GM18951 (cell line): ENCODE results near the gene P3H1.

ENCODE experiments used
- POLR2A ChIP-seq: IDR thresholded peaks from 4 replicates; pipeline ENCODE4 v1.6.1; 2011; ENCODE audit warnings: mild to moderate bottlenecking; ENCODE audit not compliant: insufficient read length, insufficient read depth; ENCODE audit errors: extremely low read depth
- in situ Hi-C: fragments of 300-500 bp; cut with MboI; formaldehyde crosslinking; loops from one replicate; pipeline ENCODE4 v1.12.0; 2022; ENCODE audit warnings: low sequenced_read_pairs, mixed read lengths, inconsistent platforms; ENCODE audit not compliant: unreplicated experiment

The P3H1 gene

DNA sequence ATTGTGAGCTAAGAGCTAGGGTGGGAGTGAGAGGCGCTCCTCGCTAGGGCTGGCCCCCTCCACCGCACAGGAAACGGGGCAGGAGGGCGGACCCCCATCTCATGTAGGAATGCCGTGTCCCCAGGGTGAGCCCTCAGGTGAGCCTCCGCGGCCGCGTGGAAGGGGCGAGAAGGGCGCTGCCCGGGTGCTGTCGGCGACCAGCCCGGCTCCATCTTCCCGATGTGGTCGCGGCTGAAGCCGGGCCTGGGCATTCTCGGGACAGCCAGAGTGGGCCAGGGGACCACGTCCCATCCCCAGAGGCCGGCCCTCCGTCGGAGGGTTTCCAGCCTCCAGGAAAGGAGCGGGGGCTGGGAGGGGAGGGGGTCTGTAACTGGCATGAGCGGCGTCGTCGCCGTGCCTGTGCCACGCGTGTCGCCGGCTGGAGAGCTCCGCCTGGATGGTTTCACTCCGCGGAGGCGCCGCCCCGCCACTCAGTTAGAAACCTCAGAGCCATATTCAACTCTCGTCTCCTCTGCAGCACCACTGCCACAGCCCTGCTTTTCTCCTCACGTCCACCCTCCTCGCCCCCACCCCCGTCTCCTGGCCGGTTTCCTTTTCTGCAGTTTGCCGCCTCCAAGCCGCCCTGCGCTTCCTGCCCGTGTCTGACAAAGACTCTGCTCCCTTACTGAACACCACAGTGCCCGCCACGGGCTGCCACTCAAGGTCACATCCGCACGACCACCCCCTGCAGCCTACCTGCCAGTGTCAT, 18.3 kb upstream of the P3H1 start, which contains the start of gene TMEM269:
TMEM269 (plus strand) TSS at position 46 of the 748 bp plus-strand sequence. CDS start 4,903 bp downstream, outside the sequence.
- TF ChIP-seq POLR2A = peak; percentile 15
- in situ Hi-C loops = loop anchor here (10.0 kb wide), 1 partner anchor 130 kb away; no protein-coding TSS in a partner anchor

- no peak for TF ChIP-seq POLR2A
- in situ Hi-C loops = loop anchor here (10.0 kb wide), 1 partner anchor 130 kb away; no protein-coding TSS in a partner anchor
These were observed 17.7 kb upstream of the P3H1 start for GRCh38 chr1:42784547-42784945.

DNA sequence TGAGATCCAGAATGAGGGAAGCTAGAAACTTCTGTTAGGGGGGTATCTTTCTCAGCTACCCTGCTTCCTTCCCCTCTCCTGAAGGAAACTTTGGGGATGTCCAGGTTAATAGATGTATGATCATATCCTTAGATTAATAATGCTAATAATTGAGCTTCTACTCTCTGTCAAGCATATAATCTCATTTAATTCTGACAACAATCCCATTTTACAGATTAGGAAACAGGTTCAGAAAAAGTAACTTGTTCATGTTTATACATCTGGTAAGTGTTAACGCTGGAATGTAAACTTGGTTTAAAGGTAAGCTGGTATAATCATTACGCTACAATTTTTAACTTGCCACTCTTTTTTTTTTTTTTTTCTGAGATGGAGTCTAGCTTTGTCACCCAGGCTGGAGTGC, 16.3 kb upstream of the P3H1 start:
- in situ Hi-C loops = loop anchor here (10.0 kb wide), 1 partner anchor 132 kb away; no protein-coding TSS in a partner anchor
- no peak for TF ChIP-seq POLR2A

- in situ Hi-C loops = loop anchor here (10.0 kb wide), 1 partner anchor 135 kb away; no protein-coding TSS in a partner anchor
These were observed 13.3 kb upstream of the P3H1 start for GRCh38 chr1:42780176-42780575.

GRCh38 chr1:42779725-42780124, 12.9 kb upstream of the P3H1 start:
- TF ChIP-seq POLR2A = no peak
- in situ Hi-C loops = loop anchor here (10.0 kb wide), 2 partner anchors 135 to 295 kb away; no protein-coding TSS in a partner anchor

More at GRCh38 chr1:42780176-42780575, 13.3 kb upstream of the P3H1 start:
- TF ChIP-seq POLR2A = no peak

DNA sequence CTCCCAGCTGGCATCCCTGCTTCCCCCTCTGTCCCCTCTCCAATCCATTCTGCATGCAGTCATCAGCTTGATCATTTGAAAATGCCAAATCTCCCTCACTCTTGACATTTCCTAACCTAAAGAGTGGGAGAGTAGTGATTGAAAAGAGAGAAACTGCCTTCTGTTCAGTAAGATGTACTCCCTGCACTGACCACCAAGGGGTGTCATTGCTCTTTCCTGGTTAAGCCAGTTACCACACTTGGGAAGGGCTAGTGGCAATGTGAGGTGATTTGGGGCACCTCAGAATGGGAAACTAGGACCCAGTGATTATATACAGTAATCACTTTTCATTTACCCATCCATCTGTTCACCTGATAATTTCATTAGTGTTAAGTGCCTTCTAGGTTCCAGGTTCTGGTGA, 11.0 kb upstream of the P3H1 start:
- no peak for TF ChIP-seq POLR2A

DNA sequence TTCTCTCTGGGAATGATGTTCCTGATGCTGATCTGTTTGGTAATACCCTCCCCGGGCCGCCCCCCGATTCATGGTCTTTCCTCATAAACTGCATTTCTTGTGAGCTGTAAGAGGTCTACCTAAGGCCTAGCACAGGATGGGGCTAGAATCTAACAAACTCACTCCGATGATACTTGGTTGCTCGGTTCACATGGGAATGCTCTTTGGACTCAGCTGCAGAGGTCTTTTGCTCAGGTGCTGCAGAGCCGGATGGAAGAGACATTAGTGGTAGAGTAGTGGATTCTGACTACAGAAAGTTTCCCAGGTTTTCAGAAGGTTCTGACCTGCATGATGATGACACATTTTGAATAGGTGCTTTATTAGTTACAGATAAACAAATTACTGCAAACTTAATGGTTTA, 9.7 kb upstream of the P3H1 start:
- in situ Hi-C loops = loop anchor here (10.0 kb wide), 1 partner anchor 298 kb away; no protein-coding TSS in a partner anchor
- no peak for TF ChIP-seq POLR2A

More for the DNA sequence above, 11.0 kb upstream of the P3H1 start:
- in situ Hi-C loops = loop anchor here (10.0 kb wide), 1 partner anchor 297 kb away; no protein-coding TSS in a partner anchor

GRCh38 chr1:42774928-42775526, 8.2 kb upstream of the P3H1 start:
- no peak for TF ChIP-seq POLR2A
- in situ Hi-C loops = loop anchor here (10.0 kb wide), 1 partner anchor 300 kb away; no protein-coding TSS in a partner anchor

DNA sequence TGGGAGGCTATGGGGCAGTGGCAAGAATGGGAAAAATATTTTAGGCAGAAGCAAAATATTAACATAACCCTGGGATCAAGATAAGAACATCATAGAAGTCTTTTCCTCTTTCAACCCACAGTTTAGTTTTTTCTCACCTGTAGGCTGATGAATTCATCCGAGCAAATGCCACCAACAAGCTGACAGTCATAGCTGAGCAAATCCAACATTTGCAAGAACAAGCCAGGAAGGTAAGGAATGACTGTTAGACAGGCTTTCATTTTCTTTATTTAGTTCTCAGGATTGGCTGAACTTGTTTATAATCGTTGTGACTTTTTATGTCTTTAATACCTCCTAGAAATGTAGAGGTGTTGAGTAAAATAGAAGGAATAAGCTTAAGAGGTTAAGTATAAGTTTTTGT, 6.6 kb upstream of the P3H1 start:
- TF ChIP-seq POLR2A = no peak
- in situ Hi-C loops = loop anchor here (10.0 kb wide), 1 partner anchor 301 kb away; no protein-coding TSS in a partner anchor

DNA sequence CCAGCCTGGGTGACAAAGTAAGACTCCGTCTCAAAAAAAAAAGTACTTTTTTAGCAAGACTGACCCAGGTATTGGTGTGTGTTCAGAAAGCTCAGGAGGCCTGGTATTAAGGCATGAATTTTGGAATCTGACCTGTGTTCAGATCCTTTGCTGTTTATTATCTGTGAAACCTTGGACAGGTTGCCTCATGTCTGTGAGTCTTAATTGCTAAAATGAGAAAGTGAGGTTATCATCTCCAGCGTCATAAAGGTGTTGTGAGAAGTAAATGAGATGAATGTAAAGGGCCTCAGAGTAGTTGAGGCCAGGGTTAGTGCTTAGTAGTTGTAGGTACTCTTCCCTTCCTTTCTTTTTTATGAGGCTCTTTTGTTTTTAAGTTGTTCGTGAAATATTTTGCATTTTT, 3.0 kb upstream of the P3H1 start:
- in situ Hi-C loops = loop anchor here (10.0 kb wide), 1 partner anchor 305 kb away; no protein-coding TSS in a partner anchor
- no peak for TF ChIP-seq POLR2A

- in situ Hi-C loops = no loop called here
- no peak for TF ChIP-seq POLR2A
These were observed 1.3 kb upstream of the P3H1 start for GRCh38 chr1:42768172-42768571.

DNA sequence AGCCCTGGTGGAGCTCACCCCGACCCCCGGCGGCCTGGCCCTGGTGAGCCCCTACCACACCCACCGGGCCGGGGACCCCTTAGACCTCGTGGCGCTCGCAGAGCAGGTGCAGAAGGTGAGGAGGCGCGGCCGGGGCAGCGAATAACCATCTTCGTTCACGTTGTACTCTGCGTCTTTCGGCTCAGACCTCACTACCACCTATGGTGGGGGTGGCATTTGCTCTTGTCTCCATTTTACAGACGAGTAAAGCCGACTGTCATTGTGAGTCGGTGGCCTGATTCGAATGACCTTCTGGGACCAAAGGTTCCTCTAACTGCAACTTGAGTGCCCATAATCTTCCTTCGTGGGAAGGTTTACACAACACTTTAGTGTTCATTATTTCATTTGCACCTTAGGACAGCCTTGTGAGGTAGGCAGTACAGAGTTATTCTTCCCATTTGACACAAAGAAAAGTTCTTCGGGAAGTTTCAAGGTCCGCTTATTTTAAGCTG, 727 bp upstream of the P3H1 start:
- TF ChIP-seq POLR2A = no peak
- in situ Hi-C loops = no loop called here
